OCI-LY3 (cell line): ENCODE data around the gene CAMTA1.

ENCODE experiments used
- CTCF ChIP-seq: fragments of 200-600, 300-600 bp; sonication (generic); IDR thresholded peaks from 2 replicates; pipeline ENCODE4 v1.5.1; 2014; ENCODE audit warnings: antibody characterized with exemption, low read length, low read depth
- EZH2phosphoT487 ChIP-seq: fragments of 200-600 bp; shearing (Covaris generic); IDR thresholded peaks from 2 replicates; pipeline ENCODE4 v1.6.1; 2018; ENCODE audit warnings: antibody characterized with exemption, mixed run types, low read depth

GRCh38 chr1:7808253-7808844 lies 1023.1 kb downstream of the CAMTA1 start:
- TF ChIP-seq CTCF: peak; percentile 49
- TF ChIP-seq EZH2phosphoT487: no peak
